ENCODE results near the gene PLPPR3.

Gene PLPPR3

DNA sequence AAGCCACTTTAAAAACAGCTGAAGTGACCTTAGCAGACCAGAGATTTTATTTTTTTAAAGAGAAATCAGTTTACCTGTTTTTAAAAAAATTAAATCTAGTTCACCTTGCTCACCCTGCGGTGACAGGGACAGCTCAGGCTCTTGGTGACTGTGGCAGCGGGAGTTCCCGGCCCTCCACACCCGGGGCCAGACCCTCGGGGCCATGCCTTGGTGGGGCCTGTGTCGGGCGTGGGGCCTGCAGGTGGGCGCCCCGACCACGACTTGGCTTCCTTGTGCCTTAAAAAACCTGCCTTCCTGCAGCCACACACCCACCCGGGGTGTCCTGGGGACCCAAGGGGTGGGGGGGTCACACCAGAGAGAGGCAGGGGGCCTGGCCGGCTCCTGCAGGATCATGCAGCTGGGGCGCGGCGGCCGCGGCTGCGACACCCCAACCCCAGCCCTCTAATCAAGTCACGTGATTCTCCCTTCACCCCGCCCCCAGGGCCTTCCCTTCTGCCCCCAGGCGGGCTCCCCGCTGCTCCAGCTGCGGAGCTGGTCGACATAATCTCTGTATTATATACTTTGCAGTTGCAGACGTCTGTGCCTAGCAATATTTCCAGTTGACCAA is 10.8 kb downstream of the PLPPR3 start:
- no peak overlapping the region for H3K4me3 ChIP-seq (ENCODE audit: low read depth, low read length)
- TF ChIP-seq, protein P1, sequence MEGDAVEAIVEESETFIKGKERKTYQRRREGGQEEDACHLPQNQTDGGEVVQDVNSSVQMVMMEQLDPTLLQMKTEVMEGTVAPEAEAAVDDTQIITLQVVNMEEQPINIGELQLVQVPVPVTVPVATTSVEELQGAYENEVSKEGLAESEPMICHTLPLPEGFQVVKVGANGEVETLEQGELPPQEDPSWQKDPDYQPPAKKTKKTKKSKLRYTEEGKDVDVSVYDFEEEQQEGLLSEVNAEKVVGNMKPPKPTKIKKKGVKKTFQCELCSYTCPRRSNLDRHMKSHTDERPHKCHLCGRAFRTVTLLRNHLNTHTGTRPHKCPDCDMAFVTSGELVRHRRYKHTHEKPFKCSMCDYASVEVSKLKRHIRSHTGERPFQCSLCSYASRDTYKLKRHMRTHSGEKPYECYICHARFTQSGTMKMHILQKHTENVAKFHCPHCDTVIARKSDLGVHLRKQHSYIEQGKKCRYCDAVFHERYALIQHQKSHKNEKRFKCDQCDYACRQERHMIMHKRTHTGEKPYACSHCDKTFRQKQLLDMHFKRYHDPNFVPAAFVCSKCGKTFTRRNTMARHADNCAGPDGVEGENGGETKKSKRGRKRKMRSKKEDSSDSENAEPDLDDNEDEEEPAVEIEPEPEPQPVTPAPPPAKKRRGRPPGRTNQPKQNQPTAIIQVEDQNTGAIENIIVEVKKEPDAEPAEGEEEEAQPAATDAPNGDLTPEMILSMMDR (IDR thresholded peaks at IDR 0.05; ENCODE audit: borderline replicate concordance, insufficient read depth, low read depth, low read length) = no peak

DNA sequence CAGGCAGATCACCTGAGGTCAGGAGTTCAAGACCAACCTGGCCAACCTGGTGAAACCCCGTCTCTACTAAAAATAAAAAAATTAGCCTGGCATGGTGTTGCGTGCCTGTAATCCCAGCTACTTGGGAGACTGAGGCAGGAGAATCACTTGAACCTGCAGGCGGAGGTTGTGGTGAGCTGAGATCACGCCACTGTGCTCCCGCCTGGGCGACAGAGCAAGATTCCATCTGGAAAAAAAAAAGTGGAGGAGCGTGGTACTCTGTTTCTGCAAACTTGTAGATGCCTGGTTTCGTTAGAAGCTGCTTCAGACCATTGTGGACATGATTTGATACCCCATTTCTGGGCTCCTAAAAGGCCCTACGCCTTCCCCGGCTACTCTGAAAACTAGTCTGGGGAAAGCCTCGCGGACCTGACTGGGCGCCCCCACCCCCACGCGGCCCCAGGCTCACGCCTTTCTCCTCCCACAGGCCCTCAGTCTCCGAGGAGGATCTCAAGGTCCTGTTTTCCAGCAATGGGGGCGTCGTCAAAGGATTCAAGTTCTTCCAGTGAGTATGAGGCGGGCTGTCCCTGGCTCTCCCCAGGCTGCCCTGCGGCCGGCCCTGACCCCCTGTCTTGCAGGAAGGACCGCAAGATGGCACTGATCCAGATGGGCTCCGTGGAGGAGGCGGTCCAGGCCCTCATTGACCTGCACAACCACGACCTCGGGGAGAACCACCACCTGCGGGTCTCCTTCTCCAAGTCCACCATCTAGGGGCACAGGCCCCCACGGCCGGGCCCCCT is 11.5 kb downstream of the PLPPR3 start:
- TF ChIP-seq, protein P1 (IDR thresholded peaks at IDR 0.05; ENCODE audit: borderline replicate concordance, insufficient read depth, low read depth, low read length) = no peak
- no peak overlapping the region for H3K4me3 ChIP-seq (ENCODE audit: low read depth, low read length)

DNA sequence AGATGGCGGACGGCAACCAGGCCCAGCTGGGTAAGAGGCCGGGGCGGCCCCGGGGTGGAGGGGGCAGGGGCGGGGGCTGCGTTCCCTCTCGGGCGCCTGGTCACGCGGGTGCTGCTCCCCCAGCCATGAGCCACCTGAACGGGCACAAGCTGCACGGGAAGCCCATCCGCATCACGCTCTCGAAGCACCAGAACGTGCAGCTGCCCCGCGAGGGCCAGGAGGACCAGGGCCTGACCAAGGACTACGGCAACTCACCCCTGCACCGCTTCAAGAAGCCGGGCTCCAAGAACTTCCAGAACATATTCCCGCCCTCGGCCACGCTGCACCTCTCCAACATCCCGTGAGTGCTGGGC is 13.4 kb downstream of the PLPPR3 start:
- TF ChIP-seq, protein P1 (IDR thresholded peaks at IDR 0.05; ENCODE audit: borderline replicate concordance, insufficient read depth, low read depth, low read length) = no peak

DNA sequence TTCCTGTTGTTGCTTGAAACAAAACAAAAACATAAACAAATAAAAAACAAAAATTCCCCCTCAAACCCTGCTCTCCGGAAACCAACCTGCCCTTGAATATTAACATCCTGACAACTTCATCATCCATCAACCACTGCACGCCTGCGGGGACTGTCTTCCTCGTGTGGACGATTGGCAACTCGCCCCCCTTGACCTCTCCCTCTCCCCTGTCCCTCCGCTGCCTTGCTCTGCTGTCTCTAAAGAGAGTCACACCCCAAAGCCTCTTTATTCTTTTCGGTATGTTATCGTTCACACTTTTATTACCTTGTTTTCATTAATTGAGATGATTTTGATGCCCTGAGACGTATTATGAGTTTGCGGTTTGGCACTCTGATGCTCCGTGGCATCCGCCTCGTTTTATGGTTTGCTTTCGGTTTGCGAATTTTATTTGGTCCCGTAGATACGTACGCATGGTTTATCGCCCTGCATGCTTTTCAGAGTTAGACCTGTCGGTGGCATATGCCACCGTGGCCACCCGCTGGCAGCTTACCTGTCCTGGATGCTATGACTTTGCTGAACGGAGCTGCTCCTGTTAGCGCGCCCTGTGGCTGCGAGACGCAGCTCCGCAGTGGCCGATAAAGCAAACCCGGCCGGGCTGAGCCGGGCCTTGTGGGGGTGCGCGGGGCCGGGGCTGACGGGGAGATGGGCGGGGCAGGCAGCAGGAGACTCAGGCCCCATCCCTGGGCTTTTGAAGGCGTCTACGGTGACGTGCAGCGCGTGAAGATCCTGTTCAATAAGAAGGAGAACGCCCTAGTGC is 13.9 kb downstream of the PLPPR3 start:
- TF ChIP-seq, protein P1 (IDR thresholded peaks at IDR 0.05; ENCODE audit: borderline replicate concordance, insufficient read depth, low read depth, low read length) = no peak
- H3K4me3 ChIP-seq (ENCODE audit: low read depth, low read length) = no peak overlapping the region

More for the DNA sequence above, 13.4 kb downstream of the PLPPR3 start:
- H3K4me3 ChIP-seq (ENCODE audit: low read depth, low read length) = no peak overlapping the region

DNA sequence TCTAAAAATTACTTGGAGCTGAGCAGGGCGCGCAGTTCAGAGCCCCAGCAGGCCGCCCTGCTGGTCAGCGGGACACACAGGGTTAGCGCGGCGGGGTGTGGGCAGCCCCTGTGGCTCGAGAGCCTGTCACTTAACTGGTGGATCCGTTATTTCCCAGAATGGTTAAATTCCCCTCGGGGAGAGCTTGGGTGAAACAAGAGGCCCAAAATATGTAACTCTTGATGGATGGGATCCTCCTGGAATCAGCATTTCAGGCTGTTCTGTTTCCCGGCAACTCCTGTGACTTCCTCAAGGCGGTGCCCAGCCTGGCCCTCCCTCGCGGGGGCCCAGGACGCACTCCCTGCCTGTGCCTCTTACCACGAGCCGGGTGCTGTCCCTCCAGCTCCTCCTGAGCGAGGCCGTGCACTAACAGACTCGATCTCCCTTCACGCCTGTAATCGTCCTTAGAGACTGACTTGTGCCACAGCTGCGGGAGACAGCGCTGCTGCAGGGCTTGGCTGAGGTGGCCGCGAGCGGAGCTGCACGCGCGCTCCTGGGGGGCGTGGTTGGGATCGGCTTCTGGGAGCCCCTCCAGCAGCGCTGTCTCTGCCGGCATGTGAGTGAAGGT is 14.8 kb downstream of the PLPPR3 start:
- H3K4me3 ChIP-seq (ENCODE audit: low read depth, low read length) = no peak overlapping the region
- TF ChIP-seq, protein P1 (IDR thresholded peaks at IDR 0.05; ENCODE audit: borderline replicate concordance, insufficient read depth, low read depth, low read length) = no peak

DNA sequence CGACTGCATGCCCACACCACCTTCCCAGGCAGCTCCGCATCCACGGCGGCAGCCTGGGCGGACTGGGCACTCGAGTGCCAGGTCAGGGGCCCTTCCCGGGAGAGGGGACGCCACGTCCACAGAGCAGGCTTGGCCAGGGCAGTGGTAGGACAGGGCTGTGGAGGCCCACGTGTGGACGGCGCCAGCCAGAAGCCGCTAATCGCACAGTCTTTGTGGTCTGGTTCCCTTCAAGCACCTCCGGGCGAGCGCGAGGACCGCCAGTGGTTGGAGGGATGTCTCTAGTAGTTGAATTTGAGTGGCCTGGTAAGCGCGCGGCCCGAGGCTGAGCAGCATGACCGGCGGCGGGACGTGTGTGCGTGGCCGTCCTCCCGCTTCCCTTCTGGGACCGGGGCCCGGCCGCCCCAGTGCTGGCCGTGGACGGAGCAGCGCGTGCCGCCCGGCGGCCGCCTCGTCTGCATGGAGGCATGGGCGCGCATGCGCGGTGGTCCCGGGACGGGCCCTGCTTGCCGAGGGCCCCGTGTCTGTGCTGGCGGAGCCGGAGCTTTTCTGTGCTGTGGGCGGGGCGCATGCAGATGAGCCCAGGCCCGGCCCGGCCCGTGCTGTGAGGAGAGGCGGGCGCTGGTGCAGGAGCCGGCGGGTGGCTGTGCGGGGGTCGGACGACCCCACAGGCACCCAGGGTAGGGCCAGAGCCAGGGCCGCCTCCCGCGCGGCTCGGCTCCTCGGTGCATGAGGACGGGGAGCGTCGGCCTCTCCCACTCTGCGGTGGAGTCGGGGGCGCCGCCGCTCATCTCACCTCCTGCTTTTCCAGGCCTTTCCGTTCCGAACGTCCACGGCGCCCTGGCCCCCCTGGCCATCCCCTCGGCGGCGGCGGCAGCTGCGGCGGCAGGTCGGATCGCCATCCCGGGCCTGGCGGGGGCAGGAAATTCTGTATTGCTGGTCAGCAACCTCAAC is 15.9 kb downstream of the PLPPR3 start:
- TF ChIP-seq, protein P1 (IDR thresholded peaks at IDR 0.05; ENCODE audit: borderline replicate concordance, insufficient read depth, low read depth, low read length) = no peak
- H3K4me3 ChIP-seq (ENCODE audit: low read depth, low read length) = no peak overlapping the region

Data from GM12875 (cell line).